Thyroid gland (tissue), 4 donors: ENCODE results near the gene WDR20. TPM values are rescaled to one million over a fixed set of nuclear protein-coding genes. Genes with fewer than 3 reads are reported as not detected.

Source experiments
- DNase-seq, 2 donors: peaks; one replicate each; pipeline ENCODE4 v3.0.0-alpha.2; 2019
- H3K27ac ChIP-seq, 3 donors: fragments of 200-600 bp; sonication (generic); 1 replicate in 2 of 3; 2 replicates in 1 of 3; pipeline ENCODE4 v1.5.1; 2016 to 2019; ENCODE audit warnings: mild to moderate bottlenecking in 1 of 3, moderate library complexity in 1 of 3
- H3K27me3 ChIP-seq: fragments of 200-600 bp; sonication (generic); one replicate; pipeline ENCODE4 v1.5.1; 2019
- H3K36me3 ChIP-seq, 2 donors: fragments of 200-600 bp; sonication (generic); one replicate each; pipeline ENCODE4 v1.5.1; 2016 to 2019
- H3K4me1 ChIP-seq, 2 donors: fragments of 200-600 bp; sonication (generic); one replicate each; pipeline ENCODE4 v1.5.1; 2017 to 2019
- H3K4me3 ChIP-seq, 3 donors: fragments of 200-600 bp; sonication (generic); replicated peaks in 1 of 3; 1 replicate in 2 of 3; 2 replicates in 1 of 3; pipeline ENCODE4 v1.5.1; 2016; ENCODE audit warnings: mild to moderate bottlenecking in 1 of 3
- H3K9me3 ChIP-seq: fragments of 200-600 bp; sonication (generic); one replicate; pipeline ENCODE4 v1.5.1; 2017
- POLR2A ChIP-seq, 2 donors: fragments of 450-650 bp; IDR thresholded peaks; one replicate each; pipeline ENCODE4 v1.6.1; 2017; ENCODE audit warnings: antibody characterized with exemption in 2 of 2, mild to moderate bottlenecking in 2 of 2, moderate library complexity in 1 of 2
- WGBS, 2 donors: methylation state at CpG; one replicate each; pipeline ENCODE4 v1.1.5; 2017; 5-methylcytosine and 5-hydroxymethylcytosine counted together
- intact Hi-C: fragments of 100-400 bp; cut with DNase I; formaldehyde crosslinking; loops from one replicate; pipeline ENCODE4 v1.15.1; 2023
- total RNA-seq, 4 donors: library from RNA; depleted of rRNA; stranded (reverse); fragments of >200 nt; gene quantifications; one replicate each; pipeline ENCODE4 v1.2.3, GENCODE V29; 2016
- TF ChIP-seq, protein P1 (sequence below), 6 experiments: fragments of 200-600 bp in 3 of 6; fragments of 450-650 bp in 3 of 6; sonication (generic) in 3 of 6; IDR thresholded peaks; one replicate each; pipeline ENCODE4 v1.5.1; 2016 to 2019; ENCODE audit warnings: antibody characterized with exemption in 6 of 6, mild to moderate bottlenecking in 2 of 6, inconsistent platforms in 1 of 6, moderate library complexity in 1 of 6

WDR20 gene
- total RNA-seq, 4 donors from 2014 or later = 27.1 to 48.8 (median 37.6) TPM

DNA sequence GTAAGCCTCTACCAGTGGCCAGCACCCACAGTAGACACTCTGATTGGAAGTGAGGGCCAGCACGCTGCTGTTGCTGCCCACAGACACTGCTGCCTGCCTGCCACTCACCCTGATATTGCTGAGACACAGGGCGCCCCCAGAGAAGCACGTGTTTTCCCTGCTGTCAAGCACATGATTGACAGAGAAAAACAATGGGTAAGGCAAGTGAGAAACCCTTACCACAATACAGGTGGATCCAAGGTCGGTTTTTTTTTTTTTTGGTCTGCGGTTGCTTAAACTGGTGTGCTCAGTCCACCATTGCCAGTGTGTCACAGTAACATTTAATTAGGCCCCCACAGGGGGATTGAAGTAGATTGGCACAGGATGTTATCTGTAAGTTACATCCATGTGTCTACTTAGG is 65.9 kb downstream of the WDR20 start:
- Histone ChIP-seq H3K27ac (no peak overlapping the region), H3K36me3 (peaks cover 13 to 14% of the 10 kb centered on the region in 2 donors), H3K9me3 (no peaks in the 10 kb centered on the region), H3K4me1 (peaks cover 8 to 15% of the 10 kb centered on the region in 2 donors), H3K4me3 (no peak overlapping the region), H3K27me3 (no peaks in the 10 kb centered on the region)
- 88 to 93% methylated on average over 5 of the region's 5 CpGs for WGBS, 2 donors
- no peak for DNase-seq
- TF ChIP-seq, protein P1, sequence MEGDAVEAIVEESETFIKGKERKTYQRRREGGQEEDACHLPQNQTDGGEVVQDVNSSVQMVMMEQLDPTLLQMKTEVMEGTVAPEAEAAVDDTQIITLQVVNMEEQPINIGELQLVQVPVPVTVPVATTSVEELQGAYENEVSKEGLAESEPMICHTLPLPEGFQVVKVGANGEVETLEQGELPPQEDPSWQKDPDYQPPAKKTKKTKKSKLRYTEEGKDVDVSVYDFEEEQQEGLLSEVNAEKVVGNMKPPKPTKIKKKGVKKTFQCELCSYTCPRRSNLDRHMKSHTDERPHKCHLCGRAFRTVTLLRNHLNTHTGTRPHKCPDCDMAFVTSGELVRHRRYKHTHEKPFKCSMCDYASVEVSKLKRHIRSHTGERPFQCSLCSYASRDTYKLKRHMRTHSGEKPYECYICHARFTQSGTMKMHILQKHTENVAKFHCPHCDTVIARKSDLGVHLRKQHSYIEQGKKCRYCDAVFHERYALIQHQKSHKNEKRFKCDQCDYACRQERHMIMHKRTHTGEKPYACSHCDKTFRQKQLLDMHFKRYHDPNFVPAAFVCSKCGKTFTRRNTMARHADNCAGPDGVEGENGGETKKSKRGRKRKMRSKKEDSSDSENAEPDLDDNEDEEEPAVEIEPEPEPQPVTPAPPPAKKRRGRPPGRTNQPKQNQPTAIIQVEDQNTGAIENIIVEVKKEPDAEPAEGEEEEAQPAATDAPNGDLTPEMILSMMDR (IDR thresholded peaks at IDR 0.05) = no peak
- no peak for TF ChIP-seq POLR2A (IDR thresholded peaks at IDR 0.05)
- intact Hi-C loops = no loop called here

DNA sequence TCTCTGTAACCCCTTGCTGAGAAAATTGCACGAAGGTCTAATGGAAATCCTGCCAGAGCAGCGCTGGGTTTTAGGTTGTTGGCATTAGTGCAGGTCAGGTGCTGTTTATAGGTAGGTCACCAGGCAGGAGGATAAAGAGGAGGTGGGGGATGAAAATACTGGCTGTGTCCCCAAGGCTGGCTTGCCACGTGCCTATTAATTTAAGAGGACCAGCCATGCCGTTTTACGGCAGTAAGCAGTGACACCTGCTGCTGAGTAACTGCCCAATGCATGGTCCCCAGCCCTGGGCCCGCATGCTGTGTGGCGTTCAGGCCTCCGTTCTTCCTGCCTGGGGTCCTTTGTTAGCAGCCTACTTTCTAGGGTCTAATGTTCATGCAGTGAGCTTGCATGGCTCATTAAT is 67.2 kb downstream of the WDR20 start:
- intact Hi-C loops = no loop called here
- WGBS, 2 donors = 83 to 86% methylated on average over 8 of the region's 8 CpGs

DNA sequence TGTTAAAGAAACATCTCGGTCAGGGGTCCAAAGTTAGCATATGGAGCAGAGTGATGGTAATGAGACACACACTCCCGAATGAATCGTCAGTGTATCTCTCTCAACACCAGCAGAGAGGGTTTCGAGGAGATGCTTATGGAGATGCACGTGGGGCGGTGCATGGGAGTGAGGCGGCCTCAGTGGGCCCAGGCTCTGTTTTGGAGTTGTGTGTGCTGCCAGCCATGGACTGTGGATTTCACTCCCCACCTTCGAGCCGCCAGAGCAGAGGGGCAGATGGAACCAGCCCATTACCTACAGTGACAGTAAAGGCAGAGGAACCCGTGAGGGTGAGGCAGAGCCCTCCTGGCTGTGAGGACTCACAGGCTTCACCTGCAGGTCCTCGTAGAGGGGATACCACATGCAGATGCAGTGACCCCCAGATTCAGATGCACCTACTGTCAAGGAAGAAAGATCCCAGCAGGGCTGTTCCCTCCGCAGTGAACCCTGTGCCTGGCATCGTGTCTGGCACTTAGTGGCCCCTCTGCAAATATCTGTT is 68.2 kb downstream of the WDR20 start:
- DNase-seq = no peak
- no peaks in the 10 kb centered on the region for H3K9me3 ChIP-seq
- peaks cover 13 to 14% of the 10 kb centered on the region in 2 donors for H3K36me3 ChIP-seq
- intact Hi-C loops = no loop called here
- no peak overlapping the region for H3K4me3 ChIP-seq
- no peaks in the 10 kb centered on the region for H3K27me3 ChIP-seq
- WGBS, 2 donors = 96% methylated on average over 13 of the region's 13 CpGs
- H3K27ac ChIP-seq = no peak overlapping the region
- peaks cover 8 to 10% of the 10 kb centered on the region in 2 donors for H3K4me1 ChIP-seq
- TF ChIP-seq POLR2A (IDR thresholded peaks at IDR 0.05) = no peak
- TF ChIP-seq, protein P1 (IDR thresholded peaks at IDR 0.05) = no peak

More for the DNA sequence above, 67.2 kb downstream of the WDR20 start:
- TF ChIP-seq POLR2A (IDR thresholded peaks at IDR 0.05) = no peak
- TF ChIP-seq, protein P1 (IDR thresholded peaks at IDR 0.05) = no peak
- Histone ChIP-seq H3K9me3 (no peaks in the 10 kb centered on the region), H3K36me3 (peaks cover 13 to 14% of the 10 kb centered on the region in 2 donors), H3K4me1 (peaks cover 8 to 12% of the 10 kb centered on the region in 2 donors), H3K4me3 (no peak overlapping the region), H3K27me3 (no peaks in the 10 kb centered on the region), H3K27ac (no peak overlapping the region)
- no peak for DNase-seq

DNA sequence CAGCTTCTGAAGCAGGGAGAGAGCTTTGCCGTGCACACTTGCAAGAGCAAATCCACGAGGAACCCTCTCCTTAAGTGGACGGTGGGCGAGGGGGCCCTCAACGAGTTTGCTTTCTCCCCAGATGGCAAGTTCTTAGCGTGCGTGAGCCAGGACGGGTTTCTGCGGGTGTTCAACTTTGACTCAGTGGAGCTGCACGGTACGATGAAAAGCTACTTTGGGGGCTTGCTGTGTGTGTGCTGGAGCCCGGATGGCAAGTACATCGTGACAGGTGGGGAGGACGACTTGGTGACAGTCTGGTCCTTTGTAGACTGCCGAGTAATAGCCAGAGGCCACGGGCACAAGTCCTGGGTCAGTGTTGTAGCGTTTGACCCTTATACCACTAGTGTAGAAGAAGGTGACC is 69.0 kb downstream of the WDR20 start:
- Histone ChIP-seq H3K9me3 (no peaks in the 10 kb centered on the region), H3K36me3 (peaks cover 13 to 14% of the 10 kb centered on the region in 2 donors), H3K27ac (peak overlapping the region in 1 of 3 donors; percentile 30), H3K4me3 (no peak overlapping the region), H3K4me1 (peaks cover 8 to 10% of the 10 kb centered on the region in 2 donors), H3K27me3 (no peaks in the 10 kb centered on the region)
- intact Hi-C loops = no loop called here
- 89 to 91% methylated on average over 17 of the region's 17 CpGs for WGBS, 2 donors
- TF ChIP-seq, protein P1 (IDR thresholded peaks at IDR 0.05) = no peak
- no peak for TF ChIP-seq POLR2A (IDR thresholded peaks at IDR 0.05)
- DNase-seq = no peak

DNA sequence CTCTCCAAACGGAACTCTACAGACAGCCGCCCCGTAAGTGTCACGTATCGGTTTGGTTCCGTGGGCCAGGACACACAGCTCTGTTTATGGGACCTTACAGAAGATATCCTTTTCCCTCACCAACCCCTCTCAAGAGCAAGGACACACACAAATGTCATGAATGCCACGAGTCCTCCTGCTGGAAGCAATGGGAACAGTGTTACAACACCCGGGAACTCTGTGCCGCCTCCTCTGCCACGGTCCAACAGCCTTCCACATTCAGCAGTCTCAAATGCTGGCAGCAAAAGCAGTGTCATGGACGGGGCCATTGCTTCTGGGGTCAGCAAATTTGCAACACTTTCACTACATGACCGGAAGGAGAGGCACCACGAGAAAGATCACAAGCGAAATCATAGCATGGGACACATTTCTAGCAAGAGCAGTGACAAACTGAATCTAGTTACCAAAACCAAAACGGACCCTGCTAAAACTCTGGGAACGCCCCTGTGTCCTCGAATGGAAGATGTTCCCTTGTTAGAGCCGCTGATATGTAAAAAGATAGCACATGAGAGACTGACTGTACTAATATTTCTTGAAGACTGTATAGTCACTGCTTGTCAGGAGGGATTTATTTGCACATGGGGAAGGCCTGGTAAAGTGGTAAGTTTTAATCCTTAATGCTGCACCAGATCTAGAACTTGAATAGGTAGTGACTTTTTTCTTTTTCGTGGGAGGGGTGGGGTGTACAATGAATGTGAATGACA is 69.7 kb downstream of the WDR20 start:
- TF ChIP-seq POLR2A (IDR thresholded peaks at IDR 0.05) = no peak
- TF ChIP-seq, protein P1 (IDR thresholded peaks at IDR 0.05) = peak in 5 of 6 experiments; percentile 33 to 91 (median 75)

More for the DNA sequence above, 69.7 kb downstream of the WDR20 start:
- DNase-seq = peak; percentile 87 to 92
- H3K4me3 ChIP-seq = no peak overlapping the region
- intact Hi-C loops = no loop called here
- peaks cover 9 to 10% of the 10 kb centered on the region in 2 donors for H3K36me3 ChIP-seq
- 52 to 63% methylated on average over 17 to 19 of the region's 19 CpGs for WGBS, 2 donors
- no peaks in the 10 kb centered on the region for H3K9me3 ChIP-seq
- peak overlapping the region; percentile 22 to 35 (median 30) for H3K27ac ChIP-seq
- no peaks in the 10 kb centered on the region for H3K27me3 ChIP-seq
- peaks cover 8 to 12% of the 10 kb centered on the region in 2 donors for H3K4me1 ChIP-seq
